CD14-positive monocyte (primary cell): ENCODE results near the gene CORO2A. TPM values are rescaled to one million over a fixed set of nuclear protein-coding genes. Genes with fewer than 3 reads are reported as not detected.

Source experiments
- DNase-seq, 3 donors: peaks; one replicate each; pipeline ENCODE4 v3.0.0-alpha.2; 2011 to 2022
- H2AFZ ChIP-seq: 2 replicates; pipeline ENCODE4 v1.6.0; 2012; ENCODE audit warnings: mild to moderate bottlenecking, low read depth, low read length, inconsistent platforms; ENCODE audit not compliant: insufficient read depth, poor library complexity, severe bottlenecking
- H3K27ac ChIP-seq, 2 donors: 1 replicate in 1 of 2; 2 replicates in 1 of 2; pipeline ENCODE4 v1.5.1; 2012 to 2013; ENCODE audit warnings: low read length in 2 of 2, control low read depth in 1 of 2, inconsistent platforms in 1 of 2, low read depth in 1 of 2, mild to moderate bottlenecking in 1 of 2
- H3K27me3 ChIP-seq, 2 donors: one replicate each; pipeline versions ENCODE4 v1.6.0 to v1.6.1; 2011 to 2013; ENCODE audit warnings: low read length in 2 of 2; ENCODE audit not compliant: control insufficient read depth in 2 of 2, insufficient read depth in 2 of 2
- H3K36me3 ChIP-seq, 2 donors: replicated peaks in 1 of 2; 1 replicate in 1 of 2; 2 replicates in 1 of 2; pipeline versions ENCODE4 v1.5.1 to v1.6.1; 2012 to 2013; ENCODE audit warnings: low read length in 2 of 2, control low read depth in 1 of 2, inconsistent platforms in 1 of 2, mild to moderate bottlenecking in 1 of 2; ENCODE audit not compliant: insufficient read depth in 2 of 2, control insufficient read depth in 1 of 2
- H3K4me1 ChIP-seq, 2 donors: 1 replicate in 1 of 2; 2 replicates in 1 of 2; pipeline versions ENCODE4 v1.5.1 to v1.6.1; 2012 to 2013; ENCODE audit warnings: low read length in 2 of 2, control low read depth in 1 of 2, inconsistent platforms in 1 of 2, mild to moderate bottlenecking in 1 of 2, moderate library complexity in 1 of 2; ENCODE audit not compliant: insufficient read depth in 2 of 2, control insufficient read depth in 1 of 2
- H3K4me2 ChIP-seq: replicated peaks from 2 replicates; pipeline ENCODE3; 2012; ENCODE audit warnings: low read length, moderate library complexity, mild to moderate bottlenecking; ENCODE audit not compliant: poor library complexity, severe bottlenecking; ENCODE audit errors: extremely low read depth
- H3K4me3 ChIP-seq, 3 experiments: fragments of 200-600 bp in 1 of 3; sonication (generic) in 1 of 3; replicated peaks in 1 of 3; 1 replicate in 2 of 3; 2 replicates in 1 of 3; pipeline ENCODE4 v1.5.1; 2011 to 2013; ENCODE audit warnings: low read length in 3 of 3, mild to moderate bottlenecking in 3 of 3, control low read depth in 2 of 3, low read depth in 2 of 3, inconsistent platforms in 1 of 3, moderate library complexity in 1 of 3
- H3K79me2 ChIP-seq: 2 replicates; pipeline ENCODE4 v1.6.0; 2012; ENCODE audit warnings: mild to moderate bottlenecking, control low read depth, inconsistent platforms, low read length, moderate library complexity; ENCODE audit not compliant: insufficient read depth
- H3K9ac ChIP-seq: 2 replicates; pipeline ENCODE4 v1.6.0; 2017; ENCODE audit warnings: low read length, mild to moderate bottlenecking; ENCODE audit not compliant: insufficient read depth, poor library complexity, severe bottlenecking
- H3K9me3 ChIP-seq, 2 donors: replicated peaks in 1 of 2; 1 replicate in 1 of 2; 2 replicates in 1 of 2; pipeline versions ENCODE4 v1.5.1 to v1.6.1; 2012 to 2013; ENCODE audit warnings: low read length in 2 of 2, control low read depth in 1 of 2; ENCODE audit not compliant: control insufficient read depth in 1 of 2, insufficient read depth in 1 of 2
- H4K20me1 ChIP-seq: 2 replicates; pipeline ENCODE4 v1.6.0; 2012; ENCODE audit warnings: mild to moderate bottlenecking, low read length, control low read depth, moderate library complexity; ENCODE audit not compliant: insufficient read depth
- H3K27ac Mint-ChIP-seq, 7 donors: one replicate each; pipeline ENCODE4 v1.8.0; 2020; ENCODE audit warnings: mild to moderate bottlenecking in 7 of 7, mixed read lengths in 7 of 7, moderate library complexity in 6 of 7, inconsistent platforms in 2 of 7
- H3K27me3 Mint-ChIP-seq, 3 donors: one replicate each; pipeline ENCODE4 v1.8.0; 2021 to 2022; ENCODE audit warnings: low read depth in 3 of 3, mild to moderate bottlenecking in 3 of 3, mixed read lengths in 3 of 3, moderate library complexity in 3 of 3, inconsistent platforms in 1 of 3
- H3K36me3 Mint-ChIP-seq, 2 donors: one replicate each; pipeline ENCODE4 v1.8.0; 2020; ENCODE audit warnings: mixed read lengths in 2 of 2, inconsistent platforms in 1 of 2, mild to moderate bottlenecking in 1 of 2
- H3K4me1 Mint-ChIP-seq: one replicate; pipeline ENCODE4 v1.8.0; 2020; ENCODE audit warnings: mild to moderate bottlenecking, mixed read lengths
- H3K4me3 Mint-ChIP-seq, 2 donors: one replicate each; pipeline ENCODE4 v1.8.0; 2020; ENCODE audit warnings: mild to moderate bottlenecking in 2 of 2, mixed read lengths in 2 of 2, moderate library complexity in 1 of 2
- H3K9me3 Mint-ChIP-seq, 7 donors: one replicate each; pipeline ENCODE4 v1.8.0; 2020 to 2022; ENCODE audit warnings: mixed read lengths in 7 of 7, mild to moderate bottlenecking in 6 of 7, moderate library complexity in 6 of 7, inconsistent platforms in 2 of 7
- CTCF ChIP-seq: fragments of 200-600 bp; IDR thresholded peaks from one replicate; pipeline ENCODE4 v1.8.0; 2022; ENCODE audit warnings: antibody characterized with exemption, mild to moderate bottlenecking
- WGBS: methylation state at CpG from one replicate; pipeline ENCODE4 v1.1.5; 2013; ENCODE audit warnings: missing lambda C conversion rate; ENCODE audit not compliant: insufficient coverage; 5-methylcytosine and 5-hydroxymethylcytosine counted together
- intact Hi-C, 2 donors: fragments of 100-400 bp; cut with micrococcal nuclease; formaldehyde crosslinking; loops; one replicate each; pipeline versions ENCODE4 v1.15.0 to v1.15.1; 2023
- polyA plus RNA-seq, 3 donors: library from polyadenylated mRNA; depleted of rRNA in 1 of 3; unstranded in 2 of 3; stranded (reverse) in 1 of 3; fragments of 300-500 nt in 2 of 3; fragments of >200 nt in 1 of 3; fragmentation: Illumina TruSeq in 2 of 3; gene quantifications; 1 replicate in 2 of 3; 2 replicates in 1 of 3; pipeline ENCODE4 v1.2.3, GENCODE V29; 2012 to 2021

Gene CORO2A
- polyA plus RNA-seq, 3 donors: 1.2 to 3.5 (median 2.1) TPM

GRCh38 chr9:98135938-98136337 is 56.5 kb downstream of the CORO2A start:
- Histone ChIP-seq H4K20me1 (no peaks in the 10 kb centered on the region), H3K36me3 (peaks cover 7 to 37% of the 10 kb centered on the region in 2 donors), H3K27me3 (no peaks in the 10 kb centered on the region), H3K79me2 (no peaks in the 10 kb centered on the region), H3K4me2 (no peak overlapping the region), H2AFZ (no peak overlapping the region), H3K9ac (no peak overlapping the region), H3K9me3 (no peaks in the 10 kb centered on the region), H3K27ac (no peak overlapping the region), H3K4me1 (peaks cover 0 to 3% of the 10 kb centered on the region in 2 donors), H3K4me3 (no peak overlapping the region)
- Mint-ChIP-seq H3K27ac (no peak overlapping the region), H3K4me1 (peaks cover 8% of the 10 kb centered on the region), H3K36me3 (peaks cover 53 to 80% of the 10 kb centered on the region in 2 donors), H3K9me3 (no peaks in the 10 kb centered on the region), H3K27me3 (no peaks in the 10 kb centered on the region), H3K4me3 (no peak overlapping the region)
- intact Hi-C loops: no loop called here
- no peak for DNase-seq
- no peak for TF ChIP-seq CTCF
- WGBS: 100% methylated on average over 2 of the region's 7 CpGs

GRCh38 chr9:98135558-98135934 is 56.9 kb downstream of the CORO2A start:
- Histone ChIP-seq H3K79me2 (no peaks in the 10 kb centered on the region), H3K4me3 (no peak overlapping the region), H3K4me2 (no peak overlapping the region), H3K27me3 (no peaks in the 10 kb centered on the region), H3K4me1 (peaks cover 0 to 3% of the 10 kb centered on the region in 2 donors), H3K27ac (no peak overlapping the region), H3K9me3 (no peaks in the 10 kb centered on the region), H3K36me3 (peaks cover 7 to 37% of the 10 kb centered on the region in 2 donors), H3K9ac (no peak overlapping the region), H4K20me1 (no peaks in the 10 kb centered on the region), H2AFZ (no peak overlapping the region)
- no peaks in the 10 kb centered on the region for H3K27me3 Mint-ChIP-seq
- H3K4me3 Mint-ChIP-seq: no peak overlapping the region
- 96% methylated on average over 3 of the region's 4 CpGs for WGBS
- H3K36me3 Mint-ChIP-seq: peaks cover 55 to 80% of the 10 kb centered on the region in 2 donors
- DNase-seq: no peak
- peaks cover 8% of the 10 kb centered on the region for H3K4me1 Mint-ChIP-seq
- intact Hi-C loops: no loop called here
- H3K27ac Mint-ChIP-seq: peak overlapping the region in 2 of 7 donors; percentile 2 to 62
- no peaks in the 10 kb centered on the region for H3K9me3 Mint-ChIP-seq
- TF ChIP-seq CTCF: no peak
